ENCODE data around the gene NNAT.
"Not testable (repeated sequence)": the region's sequence is repeated elsewhere in the genome, so short reads cannot be mapped to it uniquely, and the experiment has no call there.

Gene NNAT

DNA sequence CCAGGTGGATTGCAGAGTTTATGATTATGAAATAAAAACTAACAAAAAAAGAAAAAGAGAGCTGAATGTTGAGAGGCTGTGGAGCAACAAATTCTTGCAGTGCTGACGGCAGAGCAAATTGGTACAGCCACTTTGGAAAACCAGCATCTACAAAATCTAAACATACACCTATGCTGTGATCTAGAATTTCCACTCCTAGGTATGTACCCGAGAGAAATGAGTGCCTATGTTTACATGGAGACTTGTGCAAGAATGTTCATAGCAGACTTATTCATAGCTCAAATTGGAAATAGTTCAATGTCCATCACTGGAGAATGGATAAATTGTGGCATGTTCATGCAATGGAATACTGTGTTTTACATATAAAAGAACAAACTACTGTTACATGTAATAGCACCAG lies 9.6 kb downstream of the NNAT start:
- whole genome bisulfite sequencing (ENCODE audit: insufficient coverage, insufficient read length) = no CpG with 5 or more reads among the region's 2 CpGs
- H3K4me3 ChIP-seq (ENCODE audit: low read length) = no peak overlapping the region
- no peak for DNase-seq (ENCODE audit: low read depth, low spot score)
- H3K4me1 ChIP-seq (ENCODE audit: control insufficient read depth, insufficient read depth, low read length) = peaks cover 3% of the 10 kb centered on the region; the same call in 1 of the 2 replicates
- H3K27ac ChIP-seq (ENCODE audit: low read length) = no peak overlapping the region
- H3K36me3 ChIP-seq (ENCODE audit: control insufficient read depth, insufficient read depth, low read length) = no peaks in the 10 kb centered on the region
- H3K9me3 ChIP-seq (ENCODE audit: control insufficient read depth, insufficient read depth, low read length) = no peaks in the 10 kb centered on the region
- H3K27me3 ChIP-seq (ENCODE audit: control insufficient read depth, insufficient read depth, low read length) = no peaks in the 10 kb centered on the region

DNA sequence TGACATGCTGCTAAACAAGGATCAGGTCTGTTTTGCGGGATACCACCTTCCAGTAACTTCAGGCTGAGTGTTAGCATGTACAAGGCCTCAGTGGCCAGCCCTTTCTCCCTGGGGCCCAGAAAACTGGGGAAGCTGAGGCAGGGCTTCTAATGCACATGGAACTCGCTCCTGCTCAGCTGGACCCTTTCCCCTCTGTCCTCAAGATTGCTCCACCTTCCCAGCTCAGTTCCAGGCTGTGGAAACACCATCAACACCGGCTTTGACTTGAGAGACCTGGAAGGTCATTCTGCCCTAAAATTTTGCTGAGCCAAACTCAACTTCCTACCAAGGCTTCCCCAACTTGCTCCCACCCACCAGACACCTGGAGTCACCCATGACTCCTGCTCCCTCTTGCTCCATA lies 10.8 kb downstream of the NNAT start:
- no peak for DNase-seq (ENCODE audit: low read depth, low spot score)
- H3K4me1 ChIP-seq (ENCODE audit: control insufficient read depth, insufficient read depth, low read length) = 0 out of 2 replicates have a peak, but pooled peaks cover 1% of the 10 kb centered on the region
- whole genome bisulfite sequencing (ENCODE audit: insufficient coverage, insufficient read length) = no CpG with 5 or more reads among the region's 3 CpGs
- no peaks in the 10 kb centered on the region for H3K27me3 ChIP-seq (ENCODE audit: control insufficient read depth, insufficient read depth, low read length)
- no peak overlapping the region for H3K27ac ChIP-seq (ENCODE audit: low read length)
- H3K9me3 ChIP-seq (ENCODE audit: control insufficient read depth, insufficient read depth, low read length) = no peaks in the 10 kb centered on the region
- no peak overlapping the region for H3K4me3 ChIP-seq (ENCODE audit: low read length)
- H3K36me3 ChIP-seq (ENCODE audit: control insufficient read depth, insufficient read depth, low read length) = no peaks in the 10 kb centered on the region

DNA sequence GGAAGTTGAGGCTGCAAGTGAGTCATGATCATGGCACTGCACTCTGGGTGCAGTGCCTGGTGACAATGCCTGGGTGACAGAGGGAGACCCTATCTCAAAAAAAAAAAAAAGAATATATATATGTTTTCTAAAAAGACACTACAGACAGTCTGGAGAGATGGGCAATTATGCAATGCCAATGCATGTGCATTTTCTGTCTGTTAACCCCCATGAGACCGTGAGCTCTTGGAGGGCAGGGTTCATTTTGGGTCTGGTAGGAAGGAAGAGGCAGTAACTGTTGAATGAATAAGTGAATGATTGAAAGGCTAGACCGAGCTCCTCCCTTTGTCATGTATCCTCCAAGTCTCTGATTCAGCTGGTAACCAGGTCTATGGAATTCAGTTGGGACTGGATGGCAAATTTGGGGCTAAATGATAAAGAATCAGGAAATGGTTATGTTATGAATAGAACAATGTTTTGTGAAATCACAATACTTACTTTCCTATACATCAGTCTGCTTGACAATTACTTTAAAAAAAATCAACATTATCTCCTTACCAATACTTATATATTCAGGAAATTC lies 12.2 kb downstream of the NNAT start:
- Histone ChIP-seq H3K4me3 (ENCODE audit: low read length) (no peak overlapping the region), H3K4me1 (ENCODE audit: control insufficient read depth, insufficient read depth, low read length) (0 out of 2 replicates have a peak, but pooled peaks cover 1% of the 10 kb centered on the region), H3K36me3 (ENCODE audit: control insufficient read depth, insufficient read depth, low read length) (no peaks in the 10 kb centered on the region), H3K27me3 (ENCODE audit: control insufficient read depth, insufficient read depth, low read length) (no peaks in the 10 kb centered on the region), H3K9me3 (ENCODE audit: control insufficient read depth, insufficient read depth, low read length) (no peaks in the 10 kb centered on the region), H3K27ac (ENCODE audit: low read length) (no peak overlapping the region)
- no peak for DNase-seq (ENCODE audit: low read depth, low spot score)
- WGBS (ENCODE audit: insufficient coverage, insufficient read length) = no CpG with 5 or more reads among the region's 2 CpGs

DNA sequence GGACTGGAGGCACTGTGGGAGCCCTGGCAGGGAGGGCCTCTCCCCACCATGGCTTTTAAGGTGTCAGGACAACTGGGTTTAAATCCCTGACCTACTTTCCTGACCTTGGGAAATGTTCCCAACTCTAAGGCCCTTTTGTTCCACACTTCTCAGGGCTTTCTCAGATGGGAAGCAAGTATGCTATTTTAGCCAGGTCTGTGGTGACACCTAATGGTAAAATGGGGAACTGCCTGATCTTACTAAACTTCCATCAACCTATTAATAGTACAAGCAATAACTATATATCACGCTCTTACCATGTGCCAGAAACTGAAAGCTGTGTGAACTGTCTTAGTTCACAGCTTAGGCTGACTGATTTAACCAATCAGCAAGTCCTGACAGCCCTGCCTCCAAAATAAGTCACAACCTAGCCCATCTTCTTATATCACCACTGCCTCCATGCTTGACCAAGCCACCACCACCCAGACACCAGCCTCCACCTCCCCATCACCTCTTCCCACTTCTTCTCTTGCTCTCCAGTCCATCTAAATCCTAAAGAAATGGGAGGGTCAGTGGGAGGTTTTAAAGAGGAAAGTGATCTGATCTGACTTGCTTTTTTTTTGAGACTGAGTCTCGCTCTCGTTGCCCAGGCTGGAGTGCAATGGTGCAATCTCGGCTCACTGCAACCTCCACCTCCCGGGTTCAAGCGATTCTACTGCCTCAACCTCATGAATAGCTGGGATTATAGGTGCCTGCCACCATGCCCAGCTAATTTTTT lies 13.5 kb downstream of the NNAT start:
- peak; percentile 67 for DNase-seq (ENCODE audit: low read depth, low spot score)
- Histone ChIP-seq H3K4me3 (ENCODE audit: low read length) (no peak overlapping the region), H3K27me3 (ENCODE audit: control insufficient read depth, insufficient read depth, low read length) (no peaks in the 10 kb centered on the region), H3K9me3 (ENCODE audit: control insufficient read depth, insufficient read depth, low read length) (no peaks in the 10 kb centered on the region), H3K36me3 (ENCODE audit: control insufficient read depth, insufficient read depth, low read length) (no peaks in the 10 kb centered on the region), H3K4me1 (ENCODE audit: control insufficient read depth, insufficient read depth, low read length) (no peaks in the 10 kb centered on the region), H3K27ac (ENCODE audit: low read length) (no peak overlapping the region)
- WGBS (ENCODE audit: insufficient coverage, insufficient read length) = no CpG with 5 or more reads among the region's 6 CpGs

DNA sequence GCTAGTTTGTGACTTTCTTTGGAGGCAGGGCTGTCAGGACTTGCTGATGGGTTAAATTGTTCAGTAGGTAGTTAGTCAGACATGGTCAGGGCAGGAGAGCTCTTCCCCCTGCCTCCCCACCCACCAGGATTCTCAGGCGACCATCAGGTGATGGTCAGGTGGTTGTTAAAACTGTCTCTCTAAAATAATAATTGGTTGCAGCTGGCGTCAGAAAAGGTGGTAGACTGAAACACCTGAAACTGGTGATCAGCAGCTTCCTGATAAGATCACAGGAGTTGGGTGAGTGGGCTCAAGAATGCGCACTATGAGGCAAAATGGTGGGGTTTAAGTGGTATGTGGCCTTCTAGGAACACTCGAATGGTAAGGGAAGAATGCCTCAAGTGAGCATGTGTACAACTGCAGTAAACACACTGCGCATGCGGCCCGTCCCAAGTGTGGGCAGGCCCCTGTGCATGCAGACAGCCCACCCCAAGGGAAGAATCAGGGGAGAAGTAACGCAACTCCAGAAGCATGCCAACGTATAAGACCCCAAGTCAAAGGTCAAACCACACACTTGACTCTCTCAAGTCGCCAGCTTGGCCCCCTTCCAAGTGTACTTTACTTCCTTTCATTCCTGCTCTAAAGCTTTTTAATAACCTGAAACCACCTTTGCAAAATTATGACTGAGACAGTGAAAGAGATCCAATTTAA lies 14.5 kb downstream of the NNAT start:
- Histone ChIP-seq H3K4me1 (ENCODE audit: control insufficient read depth, insufficient read depth, low read length) (no peaks in the 10 kb centered on the region), H3K36me3 (ENCODE audit: control insufficient read depth, insufficient read depth, low read length) (no peaks in the 10 kb centered on the region), H3K27ac (ENCODE audit: low read length) (no peak overlapping the region), H3K27me3 (ENCODE audit: control insufficient read depth, insufficient read depth, low read length) (no peaks in the 10 kb centered on the region), H3K9me3 (ENCODE audit: control insufficient read depth, insufficient read depth, low read length) (no peaks in the 10 kb centered on the region), H3K4me3 (ENCODE audit: low read length) (no peak overlapping the region)
- WGBS (ENCODE audit: insufficient coverage, insufficient read length) = no CpG with 5 or more reads among the region's 10 CpGs
- no peak for DNase-seq (ENCODE audit: low read depth, low spot score)

DNA sequence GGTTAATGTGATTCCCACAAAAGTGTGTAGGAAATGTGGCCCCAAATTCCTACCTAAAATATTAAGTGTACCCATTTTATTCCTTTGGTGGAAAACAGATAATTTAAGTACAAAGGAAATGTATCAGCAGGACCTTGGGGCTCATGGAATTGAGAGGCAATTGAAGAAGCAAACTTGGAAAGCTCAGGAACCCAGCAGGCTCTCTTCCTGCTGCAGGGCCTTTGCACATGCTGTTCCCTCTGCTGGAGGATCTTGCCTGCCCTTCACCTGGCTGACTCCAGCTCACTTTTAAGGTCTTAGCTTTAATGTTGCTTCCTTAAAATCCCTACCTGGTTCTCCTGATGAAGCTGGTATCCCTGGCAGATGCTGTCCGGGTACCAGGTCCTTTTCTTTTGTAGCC lies 16.5 kb downstream of the NNAT start:
- no peaks in the 10 kb centered on the region for H3K36me3 ChIP-seq (ENCODE audit: control insufficient read depth, insufficient read depth, low read length)
- WGBS (ENCODE audit: insufficient coverage, insufficient read length) = no CpG with 5 or more reads among the region's 1 CpG
- no peak overlapping the region for H3K4me3 ChIP-seq (ENCODE audit: low read length)
- H3K4me1 ChIP-seq (ENCODE audit: control insufficient read depth, insufficient read depth, low read length) = no peaks in the 10 kb centered on the region
- no peaks in the 10 kb centered on the region for H3K9me3 ChIP-seq (ENCODE audit: control insufficient read depth, insufficient read depth, low read length)
- no peaks in the 10 kb centered on the region for H3K27me3 ChIP-seq (ENCODE audit: control insufficient read depth, insufficient read depth, low read length)
- DNase-seq (ENCODE audit: low read depth, low spot score) = no peak
- H3K27ac ChIP-seq (ENCODE audit: low read length) = no peak overlapping the region

DNA sequence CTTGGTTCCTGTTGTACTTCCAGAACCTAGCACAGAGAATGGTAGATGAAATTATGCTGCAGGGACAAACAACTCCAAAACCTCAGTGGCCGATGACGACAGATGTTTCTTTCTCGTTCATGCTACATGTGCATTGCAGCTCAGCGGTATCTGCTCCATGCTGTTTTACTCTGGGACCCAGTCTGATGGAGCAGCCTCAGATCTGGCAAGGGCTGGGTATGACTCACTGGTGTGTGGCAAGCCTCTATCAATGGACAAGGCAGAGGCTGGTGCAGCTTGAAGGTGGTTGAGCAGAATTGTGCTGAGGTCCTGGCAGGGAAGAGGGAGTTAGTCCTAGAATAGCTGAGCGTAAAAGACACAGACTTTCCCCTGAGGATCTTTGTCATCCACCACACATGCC lies 17.0 kb downstream of the NNAT start:
- Histone ChIP-seq H3K27ac (ENCODE audit: low read length) (no peak overlapping the region), H3K4me1 (ENCODE audit: control insufficient read depth, insufficient read depth, low read length) (no peaks in the 10 kb centered on the region), H3K9me3 (ENCODE audit: control insufficient read depth, insufficient read depth, low read length) (no peaks in the 10 kb centered on the region), H3K4me3 (ENCODE audit: low read length) (no peak overlapping the region), H3K27me3 (ENCODE audit: control insufficient read depth, insufficient read depth, low read length) (no peaks in the 10 kb centered on the region), H3K36me3 (ENCODE audit: control insufficient read depth, insufficient read depth, low read length) (no peaks in the 10 kb centered on the region)
- DNase-seq (ENCODE audit: low read depth, low spot score) = no peak
- WGBS (ENCODE audit: insufficient coverage, insufficient read length) = no CpG with 5 or more reads among the region's 5 CpGs

DNA sequence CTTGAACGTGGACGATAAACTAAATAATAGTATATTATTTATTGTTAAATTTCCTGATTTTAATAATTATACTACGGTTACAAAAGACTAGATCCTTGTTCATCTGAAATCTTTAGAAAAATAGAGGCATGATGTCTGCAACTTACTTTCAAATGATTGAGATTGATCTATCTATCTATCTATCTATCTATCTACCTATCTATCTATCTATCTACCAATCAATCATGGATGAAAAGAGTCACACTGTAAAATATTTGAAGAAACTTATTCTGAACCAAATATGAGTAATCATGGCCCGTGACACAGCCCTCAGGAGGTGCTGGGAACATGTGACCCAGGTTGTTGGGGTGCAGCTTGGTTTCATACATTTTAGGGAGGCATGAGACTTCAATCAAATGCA lies 18.4 kb downstream of the NNAT start:
- WGBS (ENCODE audit: insufficient coverage, insufficient read length) = no CpG with 5 or more reads among the region's 4 CpGs
- Histone ChIP-seq H3K27ac (ENCODE audit: low read length) (no peak overlapping the region), H3K4me1 (ENCODE audit: control insufficient read depth, insufficient read depth, low read length) (no peaks in the 10 kb centered on the region)

DNA sequence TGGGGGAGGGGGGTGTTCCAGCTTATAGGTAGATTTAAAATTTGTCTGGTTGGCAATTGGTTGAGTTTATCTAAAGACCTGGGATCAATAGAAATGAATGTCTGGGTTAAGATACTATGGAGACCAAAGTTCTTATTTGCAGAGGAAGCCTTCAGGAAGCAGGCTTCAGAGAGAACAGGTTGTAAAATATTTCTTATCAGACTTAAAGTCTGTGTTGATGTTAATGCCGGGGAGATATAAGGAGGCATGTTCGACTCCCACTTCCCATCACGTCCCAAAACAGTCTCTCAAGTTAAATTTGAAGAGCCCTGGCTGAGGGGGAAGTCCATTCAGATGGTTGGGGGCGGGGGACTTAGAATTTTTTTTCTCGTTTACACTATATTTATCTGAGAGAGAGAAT lies 19.0 kb downstream of the NNAT start:
- H3K4me3 ChIP-seq (ENCODE audit: low read length) = no peak overlapping the region
- no peaks in the 10 kb centered on the region for H3K36me3 ChIP-seq (ENCODE audit: control insufficient read depth, insufficient read depth, low read length)
- DNase-seq (ENCODE audit: low read depth, low spot score) = no peak
- H3K9me3 ChIP-seq (ENCODE audit: control insufficient read depth, insufficient read depth, low read length) = no peaks in the 10 kb centered on the region
- H3K4me1 ChIP-seq (ENCODE audit: control insufficient read depth, insufficient read depth, low read length) = no peaks in the 10 kb centered on the region
- no CpG with 5 or more reads among the region's 5 CpGs for WGBS (ENCODE audit: insufficient coverage, insufficient read length)
- H3K27ac ChIP-seq (ENCODE audit: low read length) = no peak overlapping the region
- H3K27me3 ChIP-seq (ENCODE audit: control insufficient read depth, insufficient read depth, low read length) = no peaks in the 10 kb centered on the region

More for the DNA sequence above, 18.4 kb downstream of the NNAT start:
- Histone ChIP-seq H3K9me3 (ENCODE audit: control insufficient read depth, insufficient read depth, low read length) (no peaks in the 10 kb centered on the region), H3K4me3 (ENCODE audit: low read length) (no peak overlapping the region), H3K36me3 (ENCODE audit: control insufficient read depth, insufficient read depth, low read length) (no peaks in the 10 kb centered on the region), H3K27me3 (ENCODE audit: control insufficient read depth, insufficient read depth, low read length) (no peaks in the 10 kb centered on the region)
- DNase-seq (ENCODE audit: low read depth, low spot score) = no peak

DNA sequence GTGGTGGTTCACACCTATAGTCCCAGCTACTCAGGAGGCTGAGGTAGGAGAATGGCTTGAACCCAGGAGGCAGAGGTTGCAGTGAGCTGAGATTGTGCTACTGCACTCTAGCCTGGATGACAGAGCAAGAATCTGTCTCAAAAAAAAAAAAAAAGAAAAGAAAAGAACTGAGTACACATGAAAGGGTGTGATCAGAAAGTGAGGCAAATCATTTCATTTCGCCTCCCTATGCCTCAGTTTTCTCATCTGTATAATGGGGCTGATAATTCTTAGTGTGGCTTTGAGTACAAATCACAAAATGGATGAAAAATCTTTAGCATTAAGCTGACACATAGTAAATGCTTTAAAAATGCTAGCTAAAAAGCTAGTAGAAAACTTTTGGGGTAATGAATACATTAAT lies 19.8 kb downstream of the NNAT start:
- not testable (repeated sequence) for H3K27me3 ChIP-seq (ENCODE audit: control insufficient read depth, insufficient read depth, low read length); H3K27ac ChIP-seq (ENCODE audit: low read length); DNase-seq (ENCODE audit: low read depth, low spot score); H3K36me3 ChIP-seq (ENCODE audit: control insufficient read depth, insufficient read depth, low read length); H3K9me3 ChIP-seq (ENCODE audit: control insufficient read depth, insufficient read depth, low read length); H3K4me1 ChIP-seq (ENCODE audit: control insufficient read depth, insufficient read depth, low read length); H3K4me3 ChIP-seq (ENCODE audit: low read length)
- WGBS (ENCODE audit: insufficient coverage, insufficient read length) = no CpG with 5 or more reads among the region's 1 CpG
